SK-N-SH (cell line): ENCODE measurements around the gene KRTAP22-1. TPM values are rescaled to one million over a fixed set of nuclear protein-coding genes. Genes with fewer than 3 reads are reported as not detected.

Experiments
- CTCF ChIA-PET: fragments of 300-600, 350-600 bp; formaldehyde crosslinking; extraction: SDS; loops from one replicate; lab custom pipeline; 2021; lab: Yijun Ruan, JAX
- POLR2A ChIA-PET: fragments of 350-600 bp; sonication (Branson Sonifier 250); formaldehyde crosslinking; extraction: SDS; loops from one replicate; lab custom pipeline; 2020; ENCODE audit warnings: antibody characterized with exemption, inconsistent platforms; lab: Yijun Ruan, JAX
- DNase-seq: peaks from one replicate; pipeline ENCODE4 v3.0.0; 2012
- H2AFZ ChIP-seq: fragments of 200-600 bp; sonication (generic); 2 replicates; pipeline ENCODE4 v1.8.1; 2016; ENCODE audit warnings: antibody characterized with exemption, mild to moderate bottlenecking, low read depth
- H3F3A ChIP-seq: fragments of 200-600 bp; sonication (generic); replicated peaks from 2 replicates; pipeline ENCODE3; 2016; ENCODE audit warnings: antibody characterized with exemption, mild to moderate bottlenecking; ENCODE audit not compliant: insufficient read depth
- H3K27ac ChIP-seq, 2 experiments: fragments of 200-500 bp in 1 of 2; fragments of 200-600 bp in 1 of 2; sonication (Bioruptor generic) in 1 of 2; sonication (generic), shearing (Covaris generic) in 1 of 2; 2 replicates each; pipeline versions ENCODE4 v1.5.1 to v1.6.1; 2014 to 2016; ENCODE audit warnings: low read depth in 2 of 2, inconsistent platforms in 1 of 2, low read length in 1 of 2, mild to moderate bottlenecking in 1 of 2, mixed read lengths in 1 of 2
- H3K27me3 ChIP-seq: fragments of 200-600 bp; sonication (generic), shearing (Covaris generic); 2 replicates; pipeline ENCODE4 v1.6.1; 2016; ENCODE audit warnings: mixed run types; ENCODE audit not compliant: insufficient read depth
- H3K36me3 ChIP-seq, 2 experiments: fragments of 200-500 bp in 1 of 2; fragments of 200-600 bp in 1 of 2; sonication (Bioruptor generic) in 1 of 2; sonication (generic) in 1 of 2; replicated peaks in 1 of 2; 2 replicates each; pipeline versions ENCODE3 to v1.5.1; 2014 to 2016; ENCODE audit warnings: low read length in 1 of 2, mild to moderate bottlenecking in 1 of 2; ENCODE audit not compliant: insufficient read depth in 2 of 2, control insufficient read depth in 1 of 2
- H3K4me1 ChIP-seq, 2 experiments: fragments of 200-500 bp in 1 of 2; fragments of 200-600 bp in 1 of 2; sonication (Bioruptor generic) in 1 of 2; sonication (generic), shearing (Covaris generic) in 1 of 2; 2 replicates each; pipeline versions ENCODE4 v1.5.1 to v1.6.1; 2014 to 2016; ENCODE audit warnings: low read depth in 1 of 2, low read length in 1 of 2, mixed run types in 1 of 2; ENCODE audit not compliant: insufficient read depth in 2 of 2, control insufficient read depth in 1 of 2
- H3K4me2 ChIP-seq: fragments of 200-600 bp; sonication (generic), shearing (Covaris generic); 2 replicates; pipeline ENCODE4 v1.6.1; 2017; ENCODE audit warnings: mixed run types
- H3K4me3 ChIP-seq, 2 experiments: fragments of 200-500 bp in 1 of 2; fragments of 200-600 bp in 1 of 2; sonication (Bioruptor generic) in 1 of 2; sonication (generic), shearing (Covaris generic) in 1 of 2; 2 replicates each; pipeline versions ENCODE4 v1.5.1 to v1.8.1; 2014 to 2016; ENCODE audit warnings: low read depth in 2 of 2, inconsistent platforms in 1 of 2, low read length in 1 of 2, mild to moderate bottlenecking in 1 of 2, mixed read lengths in 1 of 2, moderate library complexity in 1 of 2
- H3K79me2 ChIP-seq: fragments of 200-600 bp; sonication (generic); 2 replicates; pipeline ENCODE4 v1.8.1; 2017; ENCODE audit warnings: mild to moderate bottlenecking; ENCODE audit not compliant: insufficient read depth
- H3K9ac ChIP-seq: fragments of 200-600 bp; sonication (generic); 2 replicates; pipeline ENCODE4 v1.6.1; 2017; ENCODE audit warnings: mixed run types
- H3K9me2 ChIP-seq: fragments of 200-600 bp; sonication (generic); 2 replicates; pipeline ENCODE4 v1.6.1; 2017; ENCODE audit warnings: mixed run types
- H3K9me3 ChIP-seq: fragments of 200-600 bp; sonication (generic); 2 replicates; pipeline ENCODE4 v1.6.1; 2017; ENCODE audit warnings: mixed run types, mild to moderate bottlenecking, moderate library complexity
- H4K20me1 ChIP-seq: fragments of 200-600 bp; sonication (generic); 2 replicates; pipeline ENCODE4 v1.6.1; 2017; ENCODE audit warnings: mild to moderate bottlenecking, mixed run types; ENCODE audit not compliant: insufficient read depth
- NRF1 ChIP-seq: IDR thresholded peaks from 2 replicates; pipeline ENCODE4 v1.6.1; 2012; ENCODE audit warnings: low read depth, mild to moderate bottlenecking, low read length
- RAD21 ChIP-seq: IDR thresholded peaks from 2 replicates; pipeline ENCODE4 v1.6.1; 2012; ENCODE audit warnings: mild to moderate bottlenecking, low read length
- RXRA ChIP-seq: IDR thresholded peaks from 2 replicates; pipeline ENCODE4 v1.4.0; 2012; ENCODE audit warnings: low read depth, mild to moderate bottlenecking, borderline replicate concordance
- WGBS: methylation state at CpG from one replicate; pipeline ENCODE4 v1.1.6; 2017; ENCODE audit warnings: low lambda C conversion rate; 5-methylcytosine and 5-hydroxymethylcytosine counted together
- polyA plus RNA-seq, 3 experiments: library from polyadenylated mRNA; depleted of rRNA; stranded (reverse); fragments of >200 nt; gene quantifications; 2 replicates each; pipeline ENCODE4 v1.2.3, GENCODE V29; 2012
- TF ChIP-seq, protein P1 (sequence below): IDR thresholded peaks from 2 replicates; pipeline ENCODE4 v1.6.1; 2012; ENCODE audit warnings: mild to moderate bottlenecking, low read depth, low read length, moderate library complexity
- TF ChIP-seq, protein P2 (sequence below): fragments of 200-600 bp; sonication (generic); IDR thresholded peaks from 2 replicates; pipeline ENCODE4 v1.6.1; 2017; ENCODE audit warnings: antibody characterized with exemption, mild to moderate bottlenecking, moderate library complexity

Gene KRTAP22-1
- polyA plus RNA-seq, 1 of the 3 experiments (the other 2 are of a cell fraction): not detected

DNA sequence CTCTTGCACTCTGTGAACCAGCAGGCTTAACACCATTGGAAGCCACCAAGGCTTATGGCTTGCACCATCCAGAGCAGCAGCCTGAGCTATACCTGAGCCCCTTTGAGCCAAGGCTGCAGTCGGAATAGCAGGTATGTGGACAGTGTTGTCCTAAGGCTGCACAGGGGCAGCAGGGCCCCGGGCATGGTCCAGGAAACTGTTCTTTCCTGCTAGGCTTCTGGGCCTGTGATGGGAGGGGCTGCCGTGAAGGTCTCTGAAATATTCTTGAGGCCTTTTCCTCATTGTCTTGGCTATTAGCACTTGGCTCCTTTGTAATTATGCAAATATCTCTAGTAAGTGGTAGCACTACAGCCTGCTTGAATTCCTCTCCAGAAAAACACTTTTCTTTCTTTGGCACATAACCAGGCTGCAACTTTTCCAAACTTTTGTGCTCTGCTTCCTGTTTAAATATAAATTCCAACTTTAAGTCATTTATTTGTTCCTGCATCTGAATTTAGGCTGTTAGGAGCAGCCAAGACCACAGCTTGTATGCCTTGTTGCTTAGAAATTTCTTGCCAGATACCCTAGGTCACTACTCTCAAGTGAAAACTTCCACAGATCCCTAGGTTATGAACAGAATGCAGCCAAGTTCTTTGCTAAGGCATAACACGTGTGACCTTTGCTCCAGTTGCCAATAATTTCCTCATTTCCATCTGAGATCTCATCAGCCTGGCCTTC, 24.7 kb downstream of the KRTAP22-1 start:
- Histone ChIP-seq H3K9ac (no peak overlapping the region), H3K9me3 (no peaks in the 10 kb centered on the region), H4K20me1 (no peaks in the 10 kb centered on the region), H3K4me2 (no peak overlapping the region), H3F3A (no peaks in the 10 kb centered on the region), H3K27me3 (no peaks in the 10 kb centered on the region), H3K79me2 (no peaks in the 10 kb centered on the region), H3K4me3 (no peak overlapping the region), H2AFZ (no peak overlapping the region), H3K4me1 (no peaks in the 10 kb centered on the region), H3K27ac (no peak overlapping the region), H3K9me2 (no peaks in the 10 kb centered on the region), H3K36me3 (no peaks in the 10 kb centered on the region)
- DNase-seq: no peak
- CTCF ChIA-PET: no interaction called here
- TF ChIP-seq NRF1: no peak
- WGBS: 7% methylated on average over 4 of the region's 4 CpGs
- POLR2A ChIA-PET: no interaction called here

DNA sequence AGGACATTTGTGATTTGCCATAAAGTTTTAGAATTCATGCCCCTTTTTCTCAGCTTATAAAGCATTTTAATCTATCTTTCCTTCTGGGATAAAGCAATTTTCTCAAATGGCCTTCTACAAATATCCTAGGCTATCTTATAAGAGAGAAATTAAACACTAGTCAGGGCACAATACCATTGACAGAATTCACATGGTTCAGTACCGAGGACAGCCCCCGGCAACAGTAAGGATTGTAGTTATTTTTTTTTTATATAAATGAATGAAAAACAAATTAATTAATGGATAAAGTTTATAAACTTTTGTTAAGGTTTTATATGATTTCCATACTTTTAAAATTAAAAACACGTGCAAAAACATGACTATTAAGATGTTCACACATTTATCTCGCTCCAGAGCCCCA, 27.2 kb downstream of the KRTAP22-1 start:
- Histone ChIP-seq H3K4me2 (no peak overlapping the region), H3K36me3 (no peaks in the 10 kb centered on the region), H3F3A (no peaks in the 10 kb centered on the region), H3K4me3 (no peak overlapping the region), H2AFZ (no peak overlapping the region), H3K27ac (no peak overlapping the region), H3K4me1 (no peaks in the 10 kb centered on the region), H3K9ac (no peak overlapping the region), H3K79me2 (no peaks in the 10 kb centered on the region), H3K27me3 (no peaks in the 10 kb centered on the region), H3K9me2 (no peaks in the 10 kb centered on the region), H3K9me3 (no peaks in the 10 kb centered on the region), H4K20me1 (no peaks in the 10 kb centered on the region)
- 8% methylated on average over 4 of the region's 4 CpGs for WGBS
- DNase-seq: no peak
- ChIA-PET CTCF (no interaction called here), POLR2A (no interaction called here)
- TF ChIP-seq, protein P1, sequence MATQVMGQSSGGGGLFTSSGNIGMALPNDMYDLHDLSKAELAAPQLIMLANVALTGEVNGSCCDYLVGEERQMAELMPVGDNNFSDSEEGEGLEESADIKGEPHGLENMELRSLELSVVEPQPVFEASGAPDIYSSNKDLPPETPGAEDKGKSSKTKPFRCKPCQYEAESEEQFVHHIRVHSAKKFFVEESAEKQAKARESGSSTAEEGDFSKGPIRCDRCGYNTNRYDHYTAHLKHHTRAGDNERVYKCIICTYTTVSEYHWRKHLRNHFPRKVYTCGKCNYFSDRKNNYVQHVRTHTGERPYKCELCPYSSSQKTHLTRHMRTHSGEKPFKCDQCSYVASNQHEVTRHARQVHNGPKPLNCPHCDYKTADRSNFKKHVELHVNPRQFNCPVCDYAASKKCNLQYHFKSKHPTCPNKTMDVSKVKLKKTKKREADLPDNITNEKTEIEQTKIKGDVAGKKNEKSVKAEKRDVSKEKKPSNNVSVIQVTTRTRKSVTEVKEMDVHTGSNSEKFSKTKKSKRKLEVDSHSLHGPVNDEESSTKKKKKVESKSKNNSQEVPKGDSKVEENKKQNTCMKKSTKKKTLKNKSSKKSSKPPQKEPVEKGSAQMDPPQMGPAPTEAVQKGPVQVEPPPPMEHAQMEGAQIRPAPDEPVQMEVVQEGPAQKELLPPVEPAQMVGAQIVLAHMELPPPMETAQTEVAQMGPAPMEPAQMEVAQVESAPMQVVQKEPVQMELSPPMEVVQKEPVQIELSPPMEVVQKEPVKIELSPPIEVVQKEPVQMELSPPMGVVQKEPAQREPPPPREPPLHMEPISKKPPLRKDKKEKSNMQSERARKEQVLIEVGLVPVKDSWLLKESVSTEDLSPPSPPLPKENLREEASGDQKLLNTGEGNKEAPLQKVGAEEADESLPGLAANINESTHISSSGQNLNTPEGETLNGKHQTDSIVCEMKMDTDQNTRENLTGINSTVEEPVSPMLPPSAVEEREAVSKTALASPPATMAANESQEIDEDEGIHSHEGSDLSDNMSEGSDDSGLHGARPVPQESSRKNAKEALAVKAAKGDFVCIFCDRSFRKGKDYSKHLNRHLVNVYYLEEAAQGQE: peak; percentile 85; the same call in 1 of the 2 replicates
- no peak for TF ChIP-seq RAD21

DNA sequence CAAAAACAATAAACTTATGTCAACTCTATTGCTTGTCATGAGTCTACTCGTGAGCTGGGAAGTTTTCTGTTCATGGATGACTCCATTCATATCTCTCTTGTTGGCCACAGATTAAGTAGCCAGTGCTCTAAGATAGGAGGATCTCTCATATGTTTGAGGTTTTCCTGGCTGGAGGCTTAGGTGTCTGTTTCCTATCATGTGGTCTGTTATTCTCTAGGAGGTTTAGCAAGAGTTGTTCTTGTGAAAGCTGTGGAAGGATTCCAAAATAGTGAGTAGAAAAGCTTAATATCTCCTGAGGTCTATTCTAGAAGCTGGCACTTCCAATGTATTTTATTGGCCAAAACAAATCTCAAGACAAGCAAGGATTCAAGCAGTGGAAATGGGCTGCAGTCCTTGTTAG, 28.3 kb downstream of the KRTAP22-1 start:
- WGBS: 14% methylated on average over 1 of the region's 1 CpG
- no peaks in the 10 kb centered on the region for H3K4me1 ChIP-seq
- ChIA-PET POLR2A (no interaction called here), CTCF (no interaction called here)
- H3K4me3 ChIP-seq: no peak overlapping the region
- no peak overlapping the region for H3K27ac ChIP-seq
- no peak overlapping the region for H2AFZ ChIP-seq
- no peak overlapping the region for H3K9ac ChIP-seq
- H3K27me3 ChIP-seq: no peaks in the 10 kb centered on the region
- DNase-seq: no peak
- H3K9me2 ChIP-seq: no peaks in the 10 kb centered on the region
- H3K36me3 ChIP-seq: no peaks in the 10 kb centered on the region
- no peaks in the 10 kb centered on the region for H3F3A ChIP-seq
- H3K4me2 ChIP-seq: no peak overlapping the region
- no peaks in the 10 kb centered on the region for H4K20me1 ChIP-seq
- H3K79me2 ChIP-seq: no peaks in the 10 kb centered on the region
- no peaks in the 10 kb centered on the region for H3K9me3 ChIP-seq
- no peak for TF ChIP-seq RXRA
- TF ChIP-seq, protein P2, sequence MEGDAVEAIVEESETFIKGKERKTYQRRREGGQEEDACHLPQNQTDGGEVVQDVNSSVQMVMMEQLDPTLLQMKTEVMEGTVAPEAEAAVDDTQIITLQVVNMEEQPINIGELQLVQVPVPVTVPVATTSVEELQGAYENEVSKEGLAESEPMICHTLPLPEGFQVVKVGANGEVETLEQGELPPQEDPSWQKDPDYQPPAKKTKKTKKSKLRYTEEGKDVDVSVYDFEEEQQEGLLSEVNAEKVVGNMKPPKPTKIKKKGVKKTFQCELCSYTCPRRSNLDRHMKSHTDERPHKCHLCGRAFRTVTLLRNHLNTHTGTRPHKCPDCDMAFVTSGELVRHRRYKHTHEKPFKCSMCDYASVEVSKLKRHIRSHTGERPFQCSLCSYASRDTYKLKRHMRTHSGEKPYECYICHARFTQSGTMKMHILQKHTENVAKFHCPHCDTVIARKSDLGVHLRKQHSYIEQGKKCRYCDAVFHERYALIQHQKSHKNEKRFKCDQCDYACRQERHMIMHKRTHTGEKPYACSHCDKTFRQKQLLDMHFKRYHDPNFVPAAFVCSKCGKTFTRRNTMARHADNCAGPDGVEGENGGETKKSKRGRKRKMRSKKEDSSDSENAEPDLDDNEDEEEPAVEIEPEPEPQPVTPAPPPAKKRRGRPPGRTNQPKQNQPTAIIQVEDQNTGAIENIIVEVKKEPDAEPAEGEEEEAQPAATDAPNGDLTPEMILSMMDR: no peak
